OCI-M1 (cell line): ENCODE data around the gene ACLY.
A peak's percentile ranks its signal among the peaks of the same experiment; 100 is the strongest.
"Not testable (repeated sequence)": the region's sequence is repeated elsewhere in the genome, so short reads cannot be mapped to it uniquely, and the experiment has no call there.

Experiments
- DNase-seq: peaks from one replicate; lab custom pipeline; 2025; lab: John Stamatoyannopoulos, UW

Gene ACLY

GRCh38 chr17:41910701-41911391 lies 7.9 kb downstream of the ACLY start:
- no peak for DNase-seq

GRCh38 chr17:41909088-41909487 lies 9.7 kb downstream of the ACLY start:
- no peak for DNase-seq

- no peak for DNase-seq
Measured at GRCh38 chr17:41907633-41908539, 10.9 kb downstream of the ACLY start.

- no peak for DNase-seq
Measured at GRCh38 chr17:41907185-41907556, 11.6 kb downstream of the ACLY start.

DNA sequence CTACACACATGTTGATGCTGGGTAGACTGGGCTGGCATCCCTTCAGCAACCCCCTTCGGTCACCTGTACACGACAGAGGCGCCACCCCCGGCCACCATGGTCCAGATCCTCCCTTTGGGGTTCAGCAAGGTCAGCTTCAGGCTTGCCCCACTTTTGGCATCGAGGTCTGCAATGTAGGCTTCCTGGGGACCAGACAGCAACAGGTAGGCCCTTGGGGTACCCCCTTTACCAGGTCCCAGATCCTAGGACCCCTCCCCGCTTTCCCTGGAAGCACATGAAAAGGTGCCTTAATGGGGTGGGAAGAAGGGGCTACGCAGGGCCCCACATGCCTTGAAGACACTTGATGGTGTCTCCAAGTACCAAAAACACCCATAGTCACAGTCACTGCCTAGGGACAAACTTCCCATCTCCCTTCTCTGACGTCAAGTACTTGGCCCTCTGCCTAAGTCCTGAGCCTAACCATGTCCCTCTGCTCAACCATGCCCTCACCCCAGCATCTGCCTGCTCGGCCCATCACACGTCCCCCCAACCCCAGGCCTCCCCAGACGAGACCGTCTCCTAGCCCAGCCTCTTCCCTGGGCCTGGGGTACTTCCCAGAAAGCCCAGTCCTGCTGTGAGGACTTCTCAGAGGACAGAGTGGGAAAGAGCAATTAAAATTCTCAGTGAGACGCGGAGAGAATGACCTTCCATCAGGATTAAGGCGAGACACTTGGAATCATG lies 12.1 kb downstream of the ACLY start:
- DNase-seq = no peak

DNA sequence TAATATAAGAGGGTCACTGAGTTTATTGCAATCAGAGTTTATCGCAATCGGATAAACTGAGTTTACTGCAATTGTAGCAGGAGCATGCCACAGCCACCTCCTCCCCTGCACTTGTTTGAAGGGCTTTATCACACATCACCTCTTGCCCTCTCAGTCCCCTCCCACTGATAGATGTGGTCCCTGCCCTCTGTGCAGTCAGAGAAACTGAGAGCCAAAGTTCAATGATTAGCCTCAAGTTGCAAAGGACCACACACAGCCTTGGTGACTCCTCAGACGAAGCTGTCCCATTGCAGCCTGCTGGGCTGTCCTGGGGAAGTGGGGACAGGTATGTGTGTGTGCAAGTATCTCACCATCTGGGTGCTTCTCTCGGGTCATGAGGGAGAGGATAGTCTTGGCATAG lies 13.6 kb downstream of the ACLY start:
- DNase-seq = no peak

DNA sequence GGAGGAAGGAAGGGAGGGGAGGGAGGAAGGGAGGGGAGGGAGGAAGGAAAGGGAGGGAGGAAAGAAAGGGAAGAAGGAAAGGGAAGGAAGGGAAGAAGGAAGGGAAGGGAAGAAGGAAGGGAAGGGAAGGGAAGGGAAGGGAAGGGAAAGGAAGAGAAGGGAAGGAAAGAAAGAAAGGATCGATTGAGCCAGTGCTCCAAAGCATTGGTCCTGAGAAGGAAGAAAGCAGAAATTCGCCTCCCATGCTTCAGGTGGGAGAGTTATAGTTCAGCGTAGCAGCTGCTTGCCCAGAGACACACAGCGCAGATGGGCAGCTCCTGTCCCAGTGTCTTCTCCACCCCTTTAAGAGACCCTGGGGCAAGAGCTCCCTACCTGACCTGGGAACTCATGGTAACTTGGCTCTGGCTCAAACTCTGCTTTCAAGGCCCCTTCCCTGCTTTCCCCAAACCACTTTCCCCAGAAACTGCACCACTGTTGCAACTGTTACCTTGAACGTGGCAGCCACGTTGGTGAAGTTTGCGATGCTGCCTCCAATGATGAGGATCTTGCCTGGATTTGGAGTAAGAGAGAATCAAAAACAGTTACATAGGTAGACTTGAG lies 14.4 kb downstream of the ACLY start:
- no peak for DNase-seq

DNA sequence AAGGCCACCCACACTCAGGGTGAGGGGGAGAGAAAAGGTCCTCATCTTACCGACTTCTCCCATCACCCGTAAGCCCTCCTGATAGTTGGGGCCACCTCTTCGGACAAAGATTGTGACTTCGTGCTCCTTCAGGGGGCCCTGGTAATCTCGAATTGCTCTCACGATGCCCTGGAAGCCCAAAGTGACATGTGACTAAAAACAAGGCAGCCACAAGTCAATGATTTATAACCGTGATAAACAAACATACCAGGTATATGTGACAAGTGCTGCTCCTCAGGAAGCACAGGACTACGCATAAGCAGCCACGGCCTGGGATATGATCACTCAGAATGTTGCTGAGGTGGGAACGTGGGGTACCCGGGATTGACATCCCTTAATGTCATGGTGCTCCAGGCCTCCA lies 17.1 kb downstream of the ACLY start:
- no peak for DNase-seq

DNA sequence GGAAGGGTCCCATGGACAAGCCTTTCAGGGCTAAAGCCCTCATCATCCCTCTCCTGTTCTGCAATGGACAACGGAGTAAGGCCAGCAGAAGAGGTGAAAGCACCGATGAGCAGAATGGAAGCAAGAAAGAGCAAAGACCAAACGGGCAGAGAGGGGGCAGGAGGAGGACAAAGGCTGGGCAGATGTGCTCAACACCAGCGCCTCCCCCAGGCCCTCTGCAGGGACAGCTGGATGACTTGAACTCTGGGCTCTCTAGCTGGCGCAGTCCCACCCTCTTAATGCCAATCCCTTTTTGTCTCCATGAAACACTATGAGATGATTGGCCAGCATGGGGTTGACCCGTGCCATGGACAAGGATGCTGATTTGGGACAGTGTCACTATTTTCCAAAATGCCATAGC lies 22.0 kb downstream of the ACLY start:
- DNase-seq = no peak

GRCh38 chr17:41895617-41896016 lies 23.1 kb downstream of the ACLY start:
- DNase-seq = no peak

- DNase-seq = no peak
Measured at GRCh38 chr17:41894791-41895331, 23.9 kb downstream of the ACLY start.

- DNase-seq = no peak
Measured at GRCh38 chr17:41893384-41893783, 25.4 kb downstream of the ACLY start.

- no peak for DNase-seq
Measured at GRCh38 chr17:41892021-41892376, 26.8 kb downstream of the ACLY start.

DNA sequence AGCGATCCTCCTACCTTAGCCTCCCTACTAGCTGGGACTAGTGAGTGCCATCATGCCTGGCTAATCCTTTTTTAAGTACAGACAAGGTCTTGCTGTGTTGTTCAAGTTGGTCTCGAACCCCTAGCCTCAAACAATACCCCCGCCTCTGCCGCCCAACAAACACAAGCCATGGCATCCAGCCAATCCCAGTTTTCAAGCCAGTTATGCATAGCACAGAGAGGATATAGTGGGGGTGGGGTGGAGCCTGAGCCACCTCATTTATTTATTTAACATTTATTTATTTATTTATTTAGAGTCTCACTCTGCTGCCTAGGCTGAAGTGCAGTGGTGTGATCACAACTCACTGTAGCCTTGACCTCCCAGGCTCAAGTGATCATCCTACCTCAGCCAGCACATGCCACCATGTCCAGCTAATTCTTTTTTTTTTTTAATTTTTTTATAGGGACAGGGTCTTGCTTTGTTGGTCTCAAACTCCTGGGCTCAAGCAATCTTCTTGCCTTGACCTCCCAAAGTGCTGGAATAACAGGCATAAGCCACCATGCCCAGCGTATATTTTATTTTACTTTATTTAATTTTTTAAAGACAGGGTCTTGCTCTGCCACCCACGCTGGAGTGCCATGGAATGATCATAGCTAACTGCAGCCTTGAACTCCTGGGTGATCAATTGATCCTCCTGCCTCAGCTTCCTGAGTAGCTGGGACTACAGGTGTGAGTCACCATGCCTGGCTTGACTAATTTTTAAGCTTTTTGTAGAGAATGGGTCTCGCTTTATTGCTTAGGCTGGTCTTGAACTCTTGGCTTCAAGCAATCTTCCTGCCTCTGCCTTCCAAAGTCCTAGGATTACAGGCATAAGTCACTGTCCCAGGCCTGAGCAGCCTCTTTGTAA lies 27.4 kb downstream of the ACLY start:
- no peak for DNase-seq

DNA sequence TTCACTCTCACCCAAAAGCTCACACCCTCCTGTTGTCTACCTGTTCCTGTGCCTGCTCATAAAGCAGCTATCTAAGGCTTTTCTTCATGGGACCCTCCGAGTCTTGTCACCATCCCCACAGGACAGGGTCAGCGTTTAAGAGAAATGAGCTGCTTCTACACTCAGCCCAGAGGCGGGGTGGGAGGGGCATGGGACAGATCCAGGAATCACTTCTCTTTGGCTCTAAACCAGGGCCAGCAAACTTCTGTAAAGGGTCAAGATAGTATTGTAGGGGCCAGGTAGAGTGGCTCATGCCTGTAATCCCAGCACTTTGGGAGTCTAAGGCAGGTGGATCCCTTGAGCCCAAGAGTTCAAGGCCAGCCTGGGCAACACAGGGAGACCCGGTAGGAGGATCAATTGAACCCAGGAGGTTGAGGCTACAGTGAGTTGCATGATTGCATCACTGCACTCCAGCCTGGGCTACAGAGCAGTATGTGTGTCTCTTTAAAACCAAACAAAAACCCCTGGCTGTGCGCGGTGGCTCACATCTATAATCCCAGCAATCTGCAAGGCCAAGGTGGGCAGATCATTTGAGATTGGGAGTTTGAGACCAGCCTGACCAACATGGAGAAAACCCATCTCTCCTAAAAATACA lies 30.3 kb downstream of the ACLY start:
- DNase-seq = no peak

- peak; percentile 18 for DNase-seq
Measured at GRCh38 chr17:41885733-41886132, 33.0 kb downstream of the ACLY start.

DNA sequence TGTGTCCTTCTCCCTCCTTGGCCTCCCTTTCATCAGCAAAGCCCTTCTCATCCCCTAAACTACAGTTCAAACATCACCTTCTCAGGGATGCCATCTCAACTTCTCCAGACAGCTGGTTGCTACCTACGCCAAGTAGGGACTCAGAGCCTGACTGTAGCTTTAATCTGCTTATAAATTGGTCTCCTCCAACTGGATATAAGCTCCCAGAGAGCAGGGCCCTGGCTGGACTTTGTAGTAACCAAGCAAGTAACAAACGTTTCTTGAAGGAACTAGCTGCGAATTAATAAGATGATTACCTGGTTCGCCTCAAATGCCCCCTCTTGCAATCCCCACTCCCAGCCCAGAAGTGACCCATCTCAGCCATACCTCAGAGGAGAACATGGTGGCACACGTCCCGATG lies 36.0 kb downstream of the ACLY start:
- DNase-seq = no peak

DNA sequence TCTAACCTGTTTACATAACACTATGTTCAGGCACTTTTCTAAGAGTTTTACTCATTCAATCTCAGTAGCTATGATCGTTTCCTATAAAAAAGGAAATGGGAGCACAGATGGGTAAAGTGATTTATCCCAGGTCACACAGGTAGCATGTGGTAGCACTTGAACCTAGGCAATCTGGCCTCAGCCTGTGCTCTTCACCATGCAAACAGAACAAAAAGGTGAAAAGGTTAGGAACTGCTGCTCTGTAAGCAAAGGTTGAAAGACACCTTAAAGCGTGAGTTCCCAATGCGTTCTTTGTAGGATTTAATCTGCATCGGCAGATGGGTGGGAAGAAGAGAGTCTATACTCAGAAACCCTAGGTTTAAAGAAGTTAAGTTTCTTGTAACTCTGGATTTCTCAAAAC lies 38.6 kb downstream of the ACLY start:
- no peak for DNase-seq

DNA sequence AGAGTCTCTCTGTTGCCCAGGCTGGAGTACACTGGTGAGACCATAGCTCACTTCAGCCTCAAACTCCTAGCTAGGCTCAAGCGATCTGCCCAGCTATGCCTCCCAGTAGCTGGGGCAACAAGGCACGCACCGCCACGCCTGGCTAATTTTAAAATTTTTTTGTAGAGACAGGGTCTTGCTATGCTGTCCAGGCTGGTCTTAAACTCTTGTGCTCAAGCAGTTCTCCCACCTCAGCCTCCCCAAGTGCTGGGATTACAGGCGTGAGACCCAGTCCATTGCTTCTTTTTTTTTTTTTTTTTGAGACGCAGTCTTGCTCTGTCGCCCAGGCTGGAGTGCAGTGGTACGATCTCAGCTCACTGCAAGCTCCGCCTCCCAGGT lies 44.5 kb downstream of the ACLY start:
- not testable (repeated sequence) for DNase-seq

DNA sequence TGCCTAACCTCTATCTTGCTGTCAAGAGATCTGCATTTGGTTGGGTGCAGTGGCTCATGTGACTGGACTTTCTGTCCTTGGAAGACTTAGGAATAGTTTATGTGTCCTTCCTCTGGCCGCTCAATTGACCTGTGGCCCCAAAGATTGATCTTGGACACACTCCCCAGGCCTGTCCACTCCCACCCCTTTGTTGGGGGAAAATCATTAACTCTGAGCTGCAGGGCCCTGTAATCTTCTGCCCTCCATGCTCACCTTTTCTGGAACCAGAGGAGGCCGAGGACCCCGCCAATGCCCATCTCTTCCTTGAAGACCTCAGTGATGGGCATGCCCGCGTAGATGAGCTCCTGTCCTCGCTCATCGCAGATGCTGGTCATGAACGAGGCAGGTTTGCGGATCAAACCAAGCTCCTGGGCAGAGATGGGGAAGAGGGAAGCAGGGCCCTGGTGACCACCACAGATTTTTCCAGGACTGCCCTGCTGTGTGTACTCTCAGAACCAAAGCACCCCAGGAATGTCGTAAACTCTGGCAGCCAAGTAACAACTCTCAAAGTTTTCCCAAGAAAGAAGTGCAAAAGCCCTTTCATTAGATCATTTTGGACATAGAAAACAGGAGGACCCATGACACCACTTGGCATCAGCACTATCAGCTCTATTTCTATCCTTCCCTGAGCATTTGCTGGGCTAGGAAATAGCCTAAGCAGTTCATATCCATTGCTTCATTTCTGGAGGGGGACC lies 45.0 kb downstream of the ACLY start:
- no peak for DNase-seq
